HG03196 (cell line): Measurements from ENCODE around the gene HTR5A.

Experiments used
- ATAC-seq: cut with Tn5 transposase; IDR thresholded peaks from one replicate; pipeline ENCODE4 v1.9.1; 2021; ENCODE audit not compliant: unreplicated experiment

HTR5A gene

GRCh38 chr7:155084969-155085368 is 14.8 kb downstream of the HTR5A start:
- ATAC-seq, result no peak

GRCh38 chr7:155090684-155091083 is 20.6 kb downstream of the HTR5A start:
- ATAC-seq, result no peak

GRCh38 chr7:155093596-155093995 is 23.5 kb downstream of the HTR5A start:
- ATAC-seq, result no peak

GRCh38 chr7:155094636-155095135 is 24.6 kb downstream of the HTR5A start:
- ATAC-seq, result no peak

- ATAC-seq, result no peak
Measured at GRCh38 chr7:155097338-155097737, 27.2 kb downstream of the HTR5A start.

- no peak for ATAC-seq
Measured at GRCh38 chr7:155103839-155104238, 33.7 kb downstream of the HTR5A start.

- ATAC-seq, result no peak
Measured at GRCh38 chr7:155104913-155105312, 34.8 kb downstream of the HTR5A start.

- ATAC-seq, result no peak
Measured at GRCh38 chr7:155106356-155106755, 36.2 kb downstream of the HTR5A start.

- no peak for ATAC-seq
Measured at GRCh38 chr7:155107126-155107525, 37.0 kb downstream of the HTR5A start.

GRCh38 chr7:155108144-155108901 is 38.2 kb downstream of the HTR5A start:
- ATAC-seq, result no peak

- ATAC-seq, result no peak
Measured at GRCh38 chr7:155109121-155109520, 39.0 kb downstream of the HTR5A start.

- no peak for ATAC-seq
Measured at GRCh38 chr7:155115288-155115687, 45.2 kb downstream of the HTR5A start.

- ATAC-seq, result no peak
Measured at GRCh38 chr7:155119801-155120382, 49.8 kb downstream of the HTR5A start.

- no peak for ATAC-seq
Measured at GRCh38 chr7:155120460-155120859, 50.3 kb downstream of the HTR5A start.

- ATAC-seq, result no peak
Measured at GRCh38 chr7:155122831-155123230, 52.7 kb downstream of the HTR5A start.

GRCh38 chr7:155123413-155123812 is 53.3 kb downstream of the HTR5A start:
- ATAC-seq, result no peak

- ATAC-seq, result no peak
Measured at GRCh38 chr7:155124706-155125105, 54.6 kb downstream of the HTR5A start.

GRCh38 chr7:155129186-155129585 is 59.1 kb downstream of the HTR5A start:
- ATAC-seq, result no peak

GRCh38 chr7:155129789-155130188 is 59.7 kb downstream of the HTR5A start:
- no peak for ATAC-seq

GRCh38 chr7:155130493-155130892 is 60.4 kb downstream of the HTR5A start:
- no peak for ATAC-seq

- ATAC-seq, result no peak
Measured at GRCh38 chr7:155131090-155131489, 61.0 kb downstream of the HTR5A start.

- no peak for ATAC-seq
Measured at GRCh38 chr7:155132431-155132830, 62.3 kb downstream of the HTR5A start.
